ENCODE results near the gene RPIA. TPM values are rescaled to one million over a fixed set of nuclear protein-coding genes. Genes with fewer than 3 reads are reported as not detected.
"Not testable (repeated sequence)": the region's sequence is repeated elsewhere in the genome, so short reads cannot be mapped to it uniquely, and the experiment has no call there.

Gene RPIA
- total and polyA plus RNA-seq, 3 donors from 2014 or later, result 16.2 to 17.9 (median 16.2) TPM

DNA sequence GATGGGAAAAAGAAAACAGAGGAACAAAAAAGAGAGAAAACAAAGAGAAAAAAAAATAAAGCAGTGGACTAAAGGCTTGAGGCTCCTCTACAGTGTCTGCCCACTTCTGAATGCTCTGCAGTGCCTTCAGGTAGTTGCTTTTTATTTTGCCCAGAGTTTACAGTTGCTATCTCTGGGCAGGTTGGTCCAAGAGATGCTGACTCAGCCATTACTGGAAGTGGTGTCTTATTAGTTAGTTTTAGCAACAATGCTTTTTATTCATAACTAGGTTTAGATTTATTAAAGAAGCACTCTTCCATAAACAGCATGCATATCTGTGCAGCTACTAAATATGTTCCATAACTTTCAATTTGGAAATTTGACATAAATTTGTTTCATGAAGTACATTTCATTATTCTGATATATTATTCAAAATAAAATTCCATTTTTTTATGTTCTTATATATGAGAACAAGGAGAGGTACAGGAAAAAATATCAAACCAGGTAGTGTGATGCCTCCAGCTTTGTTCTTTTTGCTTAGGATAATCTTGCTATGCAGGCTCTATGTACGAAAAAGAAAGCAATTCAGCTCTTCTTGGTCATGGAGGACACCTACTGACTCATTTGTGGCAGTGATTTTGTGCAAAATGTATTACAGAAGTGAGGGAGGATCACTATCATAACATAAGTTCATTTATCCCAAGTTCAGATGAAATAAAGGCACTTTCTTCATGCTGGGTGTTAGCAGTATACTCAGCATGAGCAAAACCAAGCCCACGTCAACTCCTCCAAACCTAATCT, 69.5 kb downstream of the RPIA start:
- Histone ChIP-seq H3K27me3 (no peaks in the 10 kb centered on the region), H3K4me1 (no peaks in the 10 kb centered on the region), H3K36me3 (ENCODE audit: low read depth, missing control alignments) (no peaks in the 10 kb centered on the region), H3K4me3 (no peak overlapping the region), H3K27ac (no peak overlapping the region), H3K9me3 (no peaks in the 10 kb centered on the region)
- no peak for TF ChIP-seq CTCF (IDR thresholded peaks at IDR 0.05)
- DNase-seq, result no peak
- WGBS, 2 donors, result 81 to 91% methylated on average over 2 of the region's 2 CpGs
- intact Hi-C loops (cut with DNase I; ENCODE audit: low total_unique reads), result no loop called here

DNA sequence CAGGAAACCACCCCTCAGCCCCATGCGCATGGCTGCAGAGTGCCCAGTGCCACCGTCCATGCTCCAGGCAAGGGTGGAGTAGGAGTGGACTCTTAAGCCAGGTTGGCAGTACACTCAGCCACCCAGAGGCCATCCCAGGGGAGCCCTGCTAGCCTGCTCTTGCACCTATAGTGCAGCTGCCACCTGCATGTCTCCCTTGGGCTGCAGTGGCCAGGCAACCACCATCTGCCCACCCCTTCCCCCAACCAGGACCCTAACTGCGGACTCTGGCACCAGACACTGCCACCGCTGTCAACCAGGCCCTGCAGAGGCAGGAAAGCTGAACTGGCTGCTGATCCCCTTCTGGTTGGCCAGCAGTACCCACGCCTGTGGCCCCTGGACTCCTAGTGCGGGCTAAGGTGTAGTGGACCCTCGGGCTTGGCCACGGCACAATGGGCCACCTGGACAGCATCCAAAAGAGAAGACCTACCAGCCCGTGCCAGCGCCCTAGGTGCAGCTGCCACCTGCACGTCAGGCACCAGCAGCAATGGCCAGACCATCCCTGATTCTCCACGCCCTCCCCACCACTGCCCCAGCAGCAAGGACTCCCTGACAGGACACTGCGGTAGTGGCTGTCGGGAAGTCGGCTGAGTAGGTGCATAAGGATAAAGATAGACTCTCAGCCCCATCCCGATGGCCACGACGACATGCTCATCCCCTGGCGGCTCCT, 72.8 kb downstream of the RPIA start:
- 83 to 97% methylated on average over 4 to 19 of the region's 19 CpGs for WGBS, 2 donors
- Histone ChIP-seq H3K9me3 (no peaks in the 10 kb centered on the region), H3K4me3 (peak overlapping the region in 1 of 2 donors; percentile 70), H3K36me3 (ENCODE audit: low read depth, missing control alignments) (no peaks in the 10 kb centered on the region), H3K27ac (no peak overlapping the region), H3K27me3 (no peaks in the 10 kb centered on the region), H3K4me1 (no peaks in the 10 kb centered on the region)
- intact Hi-C loops (cut with DNase I; ENCODE audit: low total_unique reads), result no loop called here
- TF ChIP-seq CTCF (IDR thresholded peaks at IDR 0.05) (no peak), POLR2A (IDR thresholded peaks at IDR 0.05) (no peak)
- no peak for DNase-seq

- TF ChIP-seq CTCF (IDR thresholded peaks at IDR 0.05) (no peak), POLR2A (IDR thresholded peaks at IDR 0.05) (no peak)
- H3K9me3 ChIP-seq, result no peaks in the 10 kb centered on the region
- H3K27me3 ChIP-seq, result no peaks in the 10 kb centered on the region
- DNase-seq, result no peak
- no peak overlapping the region for H3K27ac ChIP-seq
- WGBS, 2 donors, result 17% methylated on average over 16 of the region's 22 CpGs; no CpG with 5 or more reads in 1 of the 2 donors
- H3K36me3 ChIP-seq (ENCODE audit: low read depth, missing control alignments), result no peaks in the 10 kb centered on the region
- intact Hi-C loops (cut with DNase I; ENCODE audit: low total_unique reads), result no loop called here
- peak overlapping the region; percentile 55 to 70 for H3K4me3 ChIP-seq
- no peaks in the 10 kb centered on the region for H3K4me1 ChIP-seq
These were observed 73.3 kb downstream of the RPIA start for GRCh38 chr2:88764850-88765153.

DNA sequence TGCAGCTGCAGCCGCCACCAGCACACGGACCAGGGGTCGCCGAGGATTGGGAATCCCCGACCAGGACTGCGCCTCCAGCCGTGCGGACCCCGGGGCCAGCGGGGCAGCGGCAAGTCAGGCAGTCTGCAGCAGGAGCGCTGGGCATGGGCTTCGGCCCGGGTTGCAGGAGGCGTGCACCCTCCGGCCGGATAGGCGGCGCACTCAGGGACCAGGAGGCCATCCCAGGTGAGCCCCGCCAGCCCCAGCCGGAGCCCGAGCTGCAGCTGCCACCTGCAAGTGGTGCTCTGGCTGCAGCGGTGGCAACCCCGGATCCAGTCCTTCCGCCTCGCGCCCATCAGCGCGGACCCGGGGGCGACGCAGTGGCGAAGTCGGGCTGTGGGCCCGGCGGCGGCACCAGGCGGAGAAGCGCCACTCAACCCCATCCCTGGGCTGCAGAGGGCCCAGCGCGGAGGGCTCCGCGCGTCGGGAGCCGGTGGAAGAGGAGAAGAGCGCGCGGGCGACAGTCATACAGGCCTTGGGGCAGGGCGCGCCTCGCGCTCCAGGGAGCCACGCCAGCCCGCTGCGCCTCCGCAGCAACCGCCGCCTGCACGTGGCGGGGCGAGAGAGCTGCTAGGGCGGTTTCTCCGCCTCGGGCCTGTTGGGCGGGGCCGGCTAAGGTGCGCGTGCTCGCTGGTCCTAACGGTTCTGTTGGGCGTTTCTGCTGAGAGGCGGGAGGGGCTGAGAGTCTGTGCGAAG, 73.8 kb downstream of the RPIA start:
- intact Hi-C loops (cut with DNase I; ENCODE audit: low total_unique reads), result no loop called here
- WGBS, 2 donors, result 0 to 2% methylated on average over 9 to 67 of the region's 75 CpGs
- Histone ChIP-seq H3K9me3 (no peaks in the 10 kb centered on the region), H3K36me3 (ENCODE audit: low read depth, missing control alignments) (no peaks in the 10 kb centered on the region), H3K27ac (peak overlapping the region; percentile 50 to 66), H3K4me1 (no peaks in the 10 kb centered on the region), H3K4me3 (peak overlapping the region; percentile 55 to 70), H3K27me3 (no peaks in the 10 kb centered on the region)
- no peak for TF ChIP-seq CTCF (IDR thresholded peaks at IDR 0.05)
- DNase-seq, result peak; percentile 90

- DNase-seq; H3K27me3 ChIP-seq; H3K36me3 ChIP-seq (ENCODE audit: low read depth, missing control alignments); H3K4me1 ChIP-seq; intact Hi-C loops (cut with DNase I; ENCODE audit: low total_unique reads); H3K9me3 ChIP-seq: not testable (repeated sequence)
- Histone ChIP-seq H3K4me3 (peak overlapping the region; percentile 55 to 70), H3K27ac (peak overlapping the region; percentile 50 to 66)
- WGBS, 2 donors, result 8 to 23% methylated on average over 12 to 23 of the region's 24 CpGs
These were observed 74.5 kb downstream of the RPIA start for GRCh38 chr2:88765889-88766481.

Data from testis (tissue), 3 donors.